SU-DHL-6 (cell line): ENCODE results near the gene MIA2.

Source experiments
- EZH2phosphoT487 ChIP-seq: fragments of 200-600 bp; sonication (generic), shearing (Covaris generic); conservative IDR thresholded peaks from 2 replicates; pipeline ENCODE4 v1.6.1; 2018; ENCODE audit warnings: mild to moderate bottlenecking, antibody characterized with exemption, low read length, moderate library complexity, mixed read lengths
- TF ChIP-seq, protein P1 (sequence below): fragments of 200-600 bp; sonication (generic); IDR thresholded peaks from one replicate; pipeline ENCODE4 v1.5.1; 2017; ENCODE audit warnings: antibody characterized with exemption, mild to moderate bottlenecking, low read length, moderate library complexity; ENCODE audit not compliant: insufficient read depth, poor library complexity, severe bottlenecking

DNA sequence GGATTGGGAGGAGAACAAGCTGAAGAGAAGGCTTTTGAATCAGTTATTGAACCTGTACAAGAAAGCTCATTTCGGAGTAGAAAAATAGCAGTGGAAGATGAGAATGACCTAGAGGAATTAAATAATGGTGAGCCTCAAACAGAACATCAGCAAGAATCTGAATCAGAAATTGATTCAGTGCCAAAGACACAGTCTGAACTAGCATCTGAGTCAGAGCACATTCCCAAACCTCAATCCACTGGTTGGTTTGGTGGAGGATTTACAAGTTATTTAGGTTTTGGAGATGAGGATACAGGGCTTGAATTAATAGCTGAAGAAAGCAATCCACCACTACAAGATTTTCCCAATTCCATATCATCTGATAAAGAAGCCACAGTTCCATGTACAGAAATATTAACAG is 13.5 kb downstream of the MIA2 start:
- TF ChIP-seq, protein P1, sequence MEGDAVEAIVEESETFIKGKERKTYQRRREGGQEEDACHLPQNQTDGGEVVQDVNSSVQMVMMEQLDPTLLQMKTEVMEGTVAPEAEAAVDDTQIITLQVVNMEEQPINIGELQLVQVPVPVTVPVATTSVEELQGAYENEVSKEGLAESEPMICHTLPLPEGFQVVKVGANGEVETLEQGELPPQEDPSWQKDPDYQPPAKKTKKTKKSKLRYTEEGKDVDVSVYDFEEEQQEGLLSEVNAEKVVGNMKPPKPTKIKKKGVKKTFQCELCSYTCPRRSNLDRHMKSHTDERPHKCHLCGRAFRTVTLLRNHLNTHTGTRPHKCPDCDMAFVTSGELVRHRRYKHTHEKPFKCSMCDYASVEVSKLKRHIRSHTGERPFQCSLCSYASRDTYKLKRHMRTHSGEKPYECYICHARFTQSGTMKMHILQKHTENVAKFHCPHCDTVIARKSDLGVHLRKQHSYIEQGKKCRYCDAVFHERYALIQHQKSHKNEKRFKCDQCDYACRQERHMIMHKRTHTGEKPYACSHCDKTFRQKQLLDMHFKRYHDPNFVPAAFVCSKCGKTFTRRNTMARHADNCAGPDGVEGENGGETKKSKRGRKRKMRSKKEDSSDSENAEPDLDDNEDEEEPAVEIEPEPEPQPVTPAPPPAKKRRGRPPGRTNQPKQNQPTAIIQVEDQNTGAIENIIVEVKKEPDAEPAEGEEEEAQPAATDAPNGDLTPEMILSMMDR: no peak
- no peak for TF ChIP-seq EZH2phosphoT487
